Thyroid gland (tissue), 4 donors: ENCODE results near the gene AGBL1. TPM values are rescaled to one million over a fixed set of nuclear protein-coding genes. Genes with fewer than 3 reads are reported as not detected.

Experiments used
- DNase-seq, 2 donors: peaks; one replicate each; pipeline ENCODE4 v3.0.0-alpha.2; 2019
- H3K27ac ChIP-seq, 3 donors: fragments of 200-600 bp; sonication (generic); 1 replicate in 2 of 3; 2 replicates in 1 of 3; pipeline ENCODE4 v1.5.1; 2016 to 2019; ENCODE audit warnings: mild to moderate bottlenecking in 1 of 3, moderate library complexity in 1 of 3
- H3K27me3 ChIP-seq: fragments of 200-600 bp; sonication (generic); one replicate; pipeline ENCODE4 v1.5.1; 2019
- H3K36me3 ChIP-seq, 2 donors: fragments of 200-600 bp; sonication (generic); one replicate each; pipeline ENCODE4 v1.5.1; 2016 to 2019
- H3K4me1 ChIP-seq, 2 donors: fragments of 200-600 bp; sonication (generic); one replicate each; pipeline ENCODE4 v1.5.1; 2017 to 2019
- H3K4me3 ChIP-seq, 3 donors: fragments of 200-600 bp; sonication (generic); replicated peaks in 1 of 3; 1 replicate in 2 of 3; 2 replicates in 1 of 3; pipeline ENCODE4 v1.5.1; 2016; ENCODE audit warnings: mild to moderate bottlenecking in 1 of 3
- H3K9me3 ChIP-seq: fragments of 200-600 bp; sonication (generic); one replicate; pipeline ENCODE4 v1.5.1; 2017
- POLR2A ChIP-seq, 2 donors: fragments of 450-650 bp; IDR thresholded peaks; one replicate each; pipeline ENCODE4 v1.6.1; 2017; ENCODE audit warnings: antibody characterized with exemption in 2 of 2, mild to moderate bottlenecking in 2 of 2, moderate library complexity in 1 of 2
- WGBS, 2 donors: methylation state at CpG; one replicate each; pipeline ENCODE4 v1.1.5; 2017; 5-methylcytosine and 5-hydroxymethylcytosine counted together
- intact Hi-C: fragments of 100-400 bp; cut with DNase I; formaldehyde crosslinking; loops from one replicate; pipeline ENCODE4 v1.15.1; 2023
- total RNA-seq, 4 donors: library from RNA; depleted of rRNA; stranded (reverse); fragments of >200 nt; gene quantifications; one replicate each; pipeline ENCODE4 v1.2.3, GENCODE V29; 2016
- TF ChIP-seq, protein P1 (sequence below), 6 experiments: fragments of 200-600 bp in 3 of 6; fragments of 450-650 bp in 3 of 6; sonication (generic) in 3 of 6; IDR thresholded peaks; one replicate each; pipeline ENCODE4 v1.5.1; 2016 to 2019; ENCODE audit warnings: antibody characterized with exemption in 6 of 6, mild to moderate bottlenecking in 2 of 6, inconsistent platforms in 1 of 6, moderate library complexity in 1 of 6

AGBL1 gene
- total RNA-seq, 4 donors from 2014 or later = not detected

DNA sequence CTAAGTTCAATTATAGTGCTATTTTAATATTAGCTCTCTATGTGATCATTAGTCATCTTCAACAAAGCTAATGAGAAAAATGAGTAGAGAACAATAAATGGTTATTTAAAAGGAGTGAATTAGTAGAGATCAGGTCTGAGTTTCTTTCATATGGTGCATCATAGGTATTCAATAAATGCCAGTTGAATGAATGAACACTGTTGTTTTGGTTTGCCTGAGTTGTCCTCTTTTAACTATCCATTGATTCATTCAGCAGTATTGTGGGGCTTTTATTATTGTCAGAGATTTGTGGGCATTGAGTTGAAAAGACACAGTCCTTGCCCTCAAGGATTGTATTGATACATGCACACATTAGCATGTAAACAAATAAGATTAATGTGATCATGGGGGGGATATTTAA is 88.2 kb downstream of the AGBL1 start:
- Histone ChIP-seq H3K4me1 (no peaks in the 10 kb centered on the region), H3K9me3 (no peaks in the 10 kb centered on the region), H3K4me3 (no peak overlapping the region), H3K36me3 (no peaks in the 10 kb centered on the region), H3K27ac (no peak overlapping the region), H3K27me3 (no peaks in the 10 kb centered on the region)
- no peak for DNase-seq
- TF ChIP-seq, protein P1, sequence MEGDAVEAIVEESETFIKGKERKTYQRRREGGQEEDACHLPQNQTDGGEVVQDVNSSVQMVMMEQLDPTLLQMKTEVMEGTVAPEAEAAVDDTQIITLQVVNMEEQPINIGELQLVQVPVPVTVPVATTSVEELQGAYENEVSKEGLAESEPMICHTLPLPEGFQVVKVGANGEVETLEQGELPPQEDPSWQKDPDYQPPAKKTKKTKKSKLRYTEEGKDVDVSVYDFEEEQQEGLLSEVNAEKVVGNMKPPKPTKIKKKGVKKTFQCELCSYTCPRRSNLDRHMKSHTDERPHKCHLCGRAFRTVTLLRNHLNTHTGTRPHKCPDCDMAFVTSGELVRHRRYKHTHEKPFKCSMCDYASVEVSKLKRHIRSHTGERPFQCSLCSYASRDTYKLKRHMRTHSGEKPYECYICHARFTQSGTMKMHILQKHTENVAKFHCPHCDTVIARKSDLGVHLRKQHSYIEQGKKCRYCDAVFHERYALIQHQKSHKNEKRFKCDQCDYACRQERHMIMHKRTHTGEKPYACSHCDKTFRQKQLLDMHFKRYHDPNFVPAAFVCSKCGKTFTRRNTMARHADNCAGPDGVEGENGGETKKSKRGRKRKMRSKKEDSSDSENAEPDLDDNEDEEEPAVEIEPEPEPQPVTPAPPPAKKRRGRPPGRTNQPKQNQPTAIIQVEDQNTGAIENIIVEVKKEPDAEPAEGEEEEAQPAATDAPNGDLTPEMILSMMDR (IDR thresholded peaks at IDR 0.05) = no peak
- TF ChIP-seq POLR2A (IDR thresholded peaks at IDR 0.05) = no peak
- intact Hi-C loops = no loop called here

GRCh38 chr15:86178845-86179244 is 99.2 kb downstream of the AGBL1 start:
- no peak for DNase-seq
- TF ChIP-seq, protein P1 (IDR thresholded peaks at IDR 0.05) = no peak
- no peak for TF ChIP-seq POLR2A (IDR thresholded peaks at IDR 0.05)
- H3K27me3 ChIP-seq = no peaks in the 10 kb centered on the region
- no peak overlapping the region for H3K27ac ChIP-seq
- no peak overlapping the region for H3K4me3 ChIP-seq
- WGBS, 2 donors = 43 to 51% methylated on average over 2 of the region's 2 CpGs
- no peaks in the 10 kb centered on the region for H3K9me3 ChIP-seq
- intact Hi-C loops = no loop called here
- no peaks in the 10 kb centered on the region for H3K4me1 ChIP-seq
- H3K36me3 ChIP-seq = no peaks in the 10 kb centered on the region

- TF ChIP-seq POLR2A (IDR thresholded peaks at IDR 0.05) = no peak
- TF ChIP-seq, protein P1 (IDR thresholded peaks at IDR 0.05) = no peak
- no peak overlapping the region for H3K4me3 ChIP-seq
- 65 to 71% methylated on average over 6 of the region's 6 CpGs for WGBS, 2 donors
- intact Hi-C loops = no loop called here
- H3K4me1 ChIP-seq = no peaks in the 10 kb centered on the region
- no peak overlapping the region for H3K27ac ChIP-seq
- H3K9me3 ChIP-seq = no peaks in the 10 kb centered on the region
- no peaks in the 10 kb centered on the region for H3K36me3 ChIP-seq
- no peaks in the 10 kb centered on the region for H3K27me3 ChIP-seq
- DNase-seq = no peak
These were observed 104.2 kb downstream of the AGBL1 start for GRCh38 chr15:86183596-86184491.

- intact Hi-C loops = no loop called here
- TF ChIP-seq, protein P1 (IDR thresholded peaks at IDR 0.05) = no peak
- TF ChIP-seq POLR2A (IDR thresholded peaks at IDR 0.05) = no peak
- H3K4me3 ChIP-seq = no peak overlapping the region
- no peaks in the 10 kb centered on the region for H3K27me3 ChIP-seq
- 55 to 73% methylated on average over 11 of the region's 11 CpGs for WGBS, 2 donors
- H3K4me1 ChIP-seq = no peaks in the 10 kb centered on the region
- DNase-seq = no peak
- no peaks in the 10 kb centered on the region for H3K9me3 ChIP-seq
- no peak overlapping the region for H3K27ac ChIP-seq
- H3K36me3 ChIP-seq = no peaks in the 10 kb centered on the region
These were observed 114.2 kb downstream of the AGBL1 start for GRCh38 chr15:86193716-86194380.

- Histone ChIP-seq H3K27me3 (no peaks in the 10 kb centered on the region), H3K27ac (no peak overlapping the region), H3K36me3 (no peaks in the 10 kb centered on the region), H3K9me3 (no peaks in the 10 kb centered on the region), H3K4me1 (no peaks in the 10 kb centered on the region), H3K4me3 (no peak overlapping the region)
- intact Hi-C loops = no loop called here
- DNase-seq = no peak
- TF ChIP-seq, protein P1 (IDR thresholded peaks at IDR 0.05) = no peak
- TF ChIP-seq POLR2A (IDR thresholded peaks at IDR 0.05) = no peak
These were observed 118.1 kb downstream of the AGBL1 start for GRCh38 chr15:86197770-86198169.
